Gastroesophageal sphincter (tissue), 4 donors: ENCODE data around the gene RBPJ. TPM values are rescaled to one million over a fixed set of nuclear protein-coding genes. Genes with fewer than 3 reads are reported as not detected.

Experiments used
- ATAC-seq: fragments of 150-250 bp; one replicate; pipeline ENCODE4 v1.9.1; 2016; ENCODE audit warnings: mild to moderate bottlenecking, moderate library complexity
- H3K27ac ChIP-seq, 4 donors: fragments of 200-600 bp; sonication (generic) in 3 of 4; 1 replicate in 3 of 4; 2 replicates in 1 of 4; pipeline ENCODE4 v1.5.1; 2016 to 2019
- H3K27me3 ChIP-seq: fragments of 200-600 bp; sonication (generic); one replicate; pipeline ENCODE4 v1.5.1; 2019
- H3K36me3 ChIP-seq, 2 donors: fragments of 200-600 bp; sonication (generic); one replicate each; pipeline ENCODE4 v1.5.1; 2019; ENCODE audit warnings: control low read depth in 1 of 2
- H3K4me1 ChIP-seq, 3 donors: fragments of 200-600 bp; sonication (generic); 1 replicate in 2 of 3; 2 replicates in 1 of 3; pipeline ENCODE4 v1.5.1; 2016 to 2019; ENCODE audit warnings: control low read depth in 2 of 3
- H3K4me3 ChIP-seq, 2 donors: fragments of 200-600 bp; sonication (generic); one replicate each; pipeline ENCODE4 v1.5.1; 2019; ENCODE audit warnings: mild to moderate bottlenecking in 1 of 2, moderate library complexity in 1 of 2
- H3K9me3 ChIP-seq, 3 donors: fragments of 200-600 bp; sonication (generic); one replicate each; pipeline ENCODE4 v1.5.1; 2017 to 2019; ENCODE audit warnings: control low read depth in 2 of 3
- EP300 ChIP-seq: sonication (generic); formaldehyde crosslinking; IDR thresholded peaks from one replicate; pipeline ENCODE4 v1.6.1; 2017; ENCODE audit warnings: antibody characterized with exemption, mild to moderate bottlenecking
- POLR2A ChIP-seq, 2 donors: fragments of 450-650 bp; IDR thresholded peaks; one replicate each; pipeline ENCODE4 v1.6.1; 2017; ENCODE audit warnings: antibody characterized with exemption in 2 of 2, mild to moderate bottlenecking in 2 of 2, moderate library complexity in 1 of 2
- POLR2AphosphoS5 ChIP-seq: sonication (generic); formaldehyde crosslinking; IDR thresholded peaks from one replicate; pipeline ENCODE4 v1.6.1; 2017; ENCODE audit warnings: antibody characterized with exemption
- WGBS, 2 donors: methylation state at CpG; one replicate each; pipeline ENCODE4 v1.1.5; 2018; ENCODE audit warnings: low coverage in 1 of 2; 5-methylcytosine and 5-hydroxymethylcytosine counted together
- total RNA-seq, 4 donors: library from RNA; depleted of rRNA; stranded (reverse); fragments of >200 nt; gene quantifications; one replicate each; pipeline ENCODE4 v1.1.0, GENCODE V29; 2016
- TF ChIP-seq, protein P1 (sequence below), 4 experiments: fragments of 200-600 bp in 2 of 4; fragments of 450-650 bp in 2 of 4; sonication (generic) in 1 of 4; IDR thresholded peaks; one replicate each; pipeline ENCODE4 v1.5.1; 2017 to 2019; ENCODE audit warnings: antibody characterized with exemption in 4 of 4, mild to moderate bottlenecking in 2 of 4, moderate library complexity in 2 of 4

RBPJ gene
- total RNA-seq, 4 donors from 2014 or later = 49.5 to 128 (median 77.6) TPM

DNA sequence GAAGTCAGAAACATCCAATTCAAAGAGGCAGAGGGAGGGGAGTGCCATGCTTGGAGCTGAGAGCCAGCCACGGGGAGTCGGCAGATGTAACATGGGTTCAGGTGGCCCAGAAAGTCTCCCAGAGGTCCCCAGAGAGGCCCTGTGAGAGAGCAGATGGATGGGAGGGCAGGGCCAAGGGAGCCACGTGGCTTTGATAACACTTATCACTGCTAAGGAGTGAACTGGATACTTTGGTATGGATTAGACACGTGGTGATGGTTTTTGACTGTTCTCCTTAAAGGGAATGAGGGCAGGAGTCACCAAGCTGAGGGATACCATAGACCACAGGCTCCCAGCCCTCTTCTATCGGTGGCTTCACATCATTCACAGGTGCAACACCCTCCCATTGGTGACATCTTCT, 155.7 kb downstream of the RBPJ start:
- Histone ChIP-seq H3K9me3 (no peaks in the 10 kb centered on the region), H3K4me1 (no peaks in the 10 kb centered on the region), H3K27me3 (no peaks in the 10 kb centered on the region), H3K36me3 (no peaks in the 10 kb centered on the region), H3K4me3 (no peak overlapping the region), H3K27ac (no peak overlapping the region)
- TF ChIP-seq POLR2AphosphoS5 = no peak
- no peak for TF ChIP-seq EP300
- TF ChIP-seq, protein P1, sequence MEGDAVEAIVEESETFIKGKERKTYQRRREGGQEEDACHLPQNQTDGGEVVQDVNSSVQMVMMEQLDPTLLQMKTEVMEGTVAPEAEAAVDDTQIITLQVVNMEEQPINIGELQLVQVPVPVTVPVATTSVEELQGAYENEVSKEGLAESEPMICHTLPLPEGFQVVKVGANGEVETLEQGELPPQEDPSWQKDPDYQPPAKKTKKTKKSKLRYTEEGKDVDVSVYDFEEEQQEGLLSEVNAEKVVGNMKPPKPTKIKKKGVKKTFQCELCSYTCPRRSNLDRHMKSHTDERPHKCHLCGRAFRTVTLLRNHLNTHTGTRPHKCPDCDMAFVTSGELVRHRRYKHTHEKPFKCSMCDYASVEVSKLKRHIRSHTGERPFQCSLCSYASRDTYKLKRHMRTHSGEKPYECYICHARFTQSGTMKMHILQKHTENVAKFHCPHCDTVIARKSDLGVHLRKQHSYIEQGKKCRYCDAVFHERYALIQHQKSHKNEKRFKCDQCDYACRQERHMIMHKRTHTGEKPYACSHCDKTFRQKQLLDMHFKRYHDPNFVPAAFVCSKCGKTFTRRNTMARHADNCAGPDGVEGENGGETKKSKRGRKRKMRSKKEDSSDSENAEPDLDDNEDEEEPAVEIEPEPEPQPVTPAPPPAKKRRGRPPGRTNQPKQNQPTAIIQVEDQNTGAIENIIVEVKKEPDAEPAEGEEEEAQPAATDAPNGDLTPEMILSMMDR (IDR thresholded peaks at IDR 0.05) = no peak
- no peak for TF ChIP-seq POLR2A (IDR thresholded peaks at IDR 0.05)
- WGBS, 2 donors = 70 to 78% methylated on average over 4 of the region's 5 CpGs
- ATAC-seq = no peak

DNA sequence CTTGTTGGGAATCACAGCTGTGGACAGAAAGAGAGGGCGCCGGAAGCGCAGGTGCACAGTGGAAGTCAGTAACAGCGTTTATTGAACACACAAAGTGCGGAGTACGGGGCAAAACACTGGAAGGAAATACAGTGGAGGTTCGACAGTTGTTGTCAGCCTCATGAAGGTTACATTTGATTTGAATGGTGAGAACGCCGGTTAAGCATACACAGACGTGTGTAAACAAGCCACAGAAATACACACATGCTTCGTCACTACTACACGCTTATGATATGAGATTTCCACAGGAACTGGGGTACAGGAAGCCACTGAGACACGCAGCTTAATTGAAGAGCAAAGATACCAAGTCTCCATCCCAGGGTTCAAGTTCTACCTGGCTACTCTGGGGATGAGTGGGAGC, 157.5 kb downstream of the RBPJ start:
- no peaks in the 10 kb centered on the region for H3K27me3 ChIP-seq
- no peak overlapping the region for H3K4me3 ChIP-seq
- no peak overlapping the region for H3K27ac ChIP-seq
- no peaks in the 10 kb centered on the region for H3K36me3 ChIP-seq
- ATAC-seq = no peak
- TF ChIP-seq, protein P1 (IDR thresholded peaks at IDR 0.05) = no peak
- no peak for TF ChIP-seq EP300
- no peak for TF ChIP-seq POLR2AphosphoS5
- H3K9me3 ChIP-seq = no peaks in the 10 kb centered on the region
- WGBS, 2 donors = 81 to 83% methylated on average over 11 to 13 of the region's 13 CpGs
- peaks cover 0 to 13% (median 9%) of the 10 kb centered on the region in 3 donors for H3K4me1 ChIP-seq

DNA sequence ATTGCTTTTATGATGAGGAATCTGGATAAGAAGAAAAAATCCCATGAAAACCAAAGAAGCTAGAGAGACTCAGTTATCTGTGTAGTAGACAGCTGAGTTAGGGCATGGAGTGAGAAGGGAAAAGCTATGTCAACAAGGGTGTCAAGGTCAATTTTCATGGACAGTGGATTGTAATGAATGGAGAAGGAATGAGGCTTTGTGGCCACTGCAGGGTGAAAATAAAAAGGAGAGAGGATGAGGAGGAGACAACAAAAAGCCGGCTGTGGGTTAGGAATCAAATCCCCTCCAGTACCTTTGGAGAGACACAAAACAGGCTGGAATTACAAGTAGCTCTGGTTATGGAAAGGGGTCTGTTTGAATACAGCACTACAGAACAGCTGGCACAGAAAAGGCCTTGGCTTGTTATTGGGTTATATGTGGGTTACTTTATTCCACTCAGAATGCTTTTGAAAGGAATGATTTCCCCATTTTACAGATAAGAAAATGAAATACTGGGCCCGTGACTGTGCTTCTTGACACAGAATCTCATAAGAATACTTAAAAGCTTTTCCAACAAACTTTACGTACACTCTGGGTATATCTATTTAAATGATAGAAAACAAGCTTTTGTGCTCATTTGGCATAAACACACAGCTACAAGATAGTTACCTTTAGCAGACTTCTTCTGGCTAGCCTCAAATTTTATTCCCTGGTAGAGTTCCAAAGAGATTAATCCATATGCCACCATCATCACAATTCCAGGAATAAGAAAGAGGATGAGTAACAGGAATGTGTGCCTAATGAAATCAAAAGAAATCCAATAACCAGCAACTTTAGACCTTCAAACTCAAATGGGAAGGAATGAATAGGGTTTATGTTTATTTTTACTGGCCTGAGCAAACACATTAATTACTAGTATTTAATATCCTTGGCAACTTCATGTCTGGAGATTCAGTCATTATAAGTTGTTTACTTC, 162.0 kb downstream of the RBPJ start:
- Histone ChIP-seq H3K27me3 (no peaks in the 10 kb centered on the region), H3K9me3 (no peaks in the 10 kb centered on the region), H3K4me3 (no peak overlapping the region), H3K36me3 (no peaks in the 10 kb centered on the region), H3K27ac (peak overlapping the region in 1 of 4 donors; percentile 6), H3K4me1 (peaks cover 0 to 23% (median 11%) of the 10 kb centered on the region in 3 donors)
- WGBS, 2 donors = 22 to 36% methylated on average over 3 of the region's 3 CpGs
- TF ChIP-seq POLR2AphosphoS5 = peak; percentile 45
- TF ChIP-seq POLR2A (IDR thresholded peaks at IDR 0.05) = no peak
- no peak for ATAC-seq

DNA sequence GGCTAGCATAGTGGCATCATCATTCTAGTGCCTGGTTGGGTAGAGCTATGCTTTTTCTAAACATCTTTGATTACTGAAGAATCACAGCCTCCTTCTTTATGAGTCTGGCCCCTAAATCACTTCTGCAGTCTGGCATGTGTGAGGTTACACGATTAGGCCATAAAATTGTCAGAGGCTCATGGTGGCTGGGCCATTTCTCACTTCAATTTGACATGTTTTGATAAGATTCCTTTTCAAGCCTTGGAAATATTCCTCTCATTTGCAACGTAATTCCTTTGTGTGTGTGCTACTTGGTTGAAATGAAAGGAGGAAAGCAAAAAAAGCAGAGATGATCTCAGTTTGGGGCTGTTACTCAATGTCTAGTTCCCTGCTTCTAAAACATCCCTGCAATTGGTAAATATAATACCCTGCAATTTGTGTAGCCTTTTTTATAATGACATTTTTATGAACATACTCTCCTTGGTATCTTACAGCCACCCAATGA, 163.3 kb downstream of the RBPJ start:
- Histone ChIP-seq H3K4me1 (peaks cover 0 to 23% (median 11%) of the 10 kb centered on the region in 3 donors), H3K36me3 (no peaks in the 10 kb centered on the region), H3K27ac (peak overlapping the region in 1 of 4 donors; percentile 15), H3K9me3 (no peaks in the 10 kb centered on the region), H3K27me3 (no peaks in the 10 kb centered on the region), H3K4me3 (no peak overlapping the region)
- no peak for ATAC-seq
- TF ChIP-seq POLR2AphosphoS5 (peak; percentile 29), EP300 (no peak)
- TF ChIP-seq, protein P1 (IDR thresholded peaks at IDR 0.05) = no peak
- WGBS, 2 donors = 7 to 12% methylated on average over 2 of the region's 2 CpGs

DNA sequence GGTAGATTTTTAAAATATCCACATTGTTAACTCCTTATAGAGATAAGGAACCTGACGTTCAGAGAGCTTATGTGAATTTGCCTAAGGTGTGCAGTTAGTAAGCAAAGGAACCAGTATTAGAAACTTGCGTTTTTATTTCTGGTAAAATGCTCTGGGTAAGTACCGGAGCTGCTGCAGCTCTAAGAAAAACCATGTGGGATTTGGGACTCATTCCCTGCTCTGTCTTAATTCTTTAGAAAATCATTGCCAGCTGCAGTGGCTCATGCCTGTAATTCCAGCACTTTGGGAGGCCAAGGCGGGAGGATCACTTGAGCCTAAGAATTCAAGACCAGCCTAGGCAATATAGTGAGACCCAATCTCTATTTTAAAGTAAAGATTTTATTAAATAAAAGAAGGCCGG, 163.7 kb downstream of the RBPJ start:
- Histone ChIP-seq H3K27ac (no peak overlapping the region), H3K9me3 (no peaks in the 10 kb centered on the region), H3K36me3 (no peaks in the 10 kb centered on the region), H3K27me3 (no peaks in the 10 kb centered on the region), H3K4me1 (peaks cover 0 to 23% (median 11%) of the 10 kb centered on the region in 3 donors), H3K4me3 (no peak overlapping the region)
- no peak for TF ChIP-seq POLR2AphosphoS5
- TF ChIP-seq, protein P1 (IDR thresholded peaks at IDR 0.05) = no peak
- TF ChIP-seq EP300 = no peak
- TF ChIP-seq POLR2A (IDR thresholded peaks at IDR 0.05) = no peak
- no peak for ATAC-seq
- 32 to 49% methylated on average over 3 of the region's 5 CpGs for WGBS, 2 donors

Other genes with a start within 250 kb of the RBPJ start
- gene CCKAR, start 169.5 kb downstream of the RBPJ start, total RNA-seq = 1 to 10 TPM in 2 of 4 donors, under 1 TPM in 1, not detected in 1; 0.54 to 2.1 (median 1.3) TPM